GM12878 (cell line): ENCODE data around the gene BSPRY. TPM values are rescaled to one million over a fixed set of nuclear protein-coding genes. Genes with fewer than 3 reads are reported as not detected.

Source experiments
- ATF3 ChIP-seq: IDR thresholded peaks from 2 replicates; pipeline ENCODE4 v1.6.1; 2011; ENCODE audit warnings: low read depth, mild to moderate bottlenecking, low read length, moderate library complexity, borderline replicate concordance; ENCODE audit errors: extremely low read depth
- CBX3 ChIP-seq: fragments of 200-600 bp; sonication (generic); IDR thresholded peaks from 2 replicates; pipeline ENCODE4 v1.6.1; 2016; ENCODE audit warnings: low read depth, borderline replicate concordance
- EGR1 ChIP-seq, 2 experiments: IDR thresholded peaks; 1 replicate in 1 of 2; 2 replicates in 1 of 2; pipeline ENCODE4 v1.6.1; 2011 to 2012; ENCODE audit warnings: low read depth in 2 of 2, low read length in 2 of 2, borderline replicate concordance in 1 of 2, mild to moderate bottlenecking in 1 of 2, moderate library complexity in 1 of 2
- EP300 ChIP-seq, 2 experiments: fragments of 150-350 bp in 1 of 2; IDR thresholded peaks; 2 replicates each; pipeline ENCODE4 v1.6.1; 2011 to 2012; ENCODE audit warnings: low read depth in 2 of 2, low read length in 2 of 2, borderline replicate concordance in 1 of 2, improper control_type of control experiment in 1 of 2, inconsistent platforms in 1 of 2; ENCODE audit not compliant: control insufficient read depth in 1 of 2
- HSF1 ChIP-seq: fragments of 150-350 bp; IDR thresholded peaks from 2 replicates; pipeline ENCODE4 v1.6.1; 2014; ENCODE audit warnings: mild to moderate bottlenecking, low read depth, low read length
- IKZF1 ChIP-seq: fragments of 450-650 bp; conservative IDR thresholded peaks from 2 replicates; pipeline ENCODE4 v1.6.1; 2017; ENCODE audit warnings: antibody characterized with exemption, mild to moderate bottlenecking
- IRF3 ChIP-seq: fragments of 450-650 bp; IDR thresholded peaks from 2 replicates; pipeline ENCODE4 v1.6.1; 2014; ENCODE audit warnings: mild to moderate bottlenecking
- MAX ChIP-seq: IDR thresholded peaks from 2 replicates; pipeline ENCODE4 v1.6.1; 2012; ENCODE audit warnings: low read depth, low read length, improper control_type of control experiment
- MYB ChIP-seq: fragments of 150-350 bp; IDR thresholded peaks from 2 replicates; pipeline ENCODE4 v1.6.1; 2014; ENCODE audit warnings: mild to moderate bottlenecking, low read depth, low read length, borderline replicate concordance
- NR2C2 ChIP-seq: IDR thresholded peaks from 2 replicates; pipeline ENCODE4 v1.6.1; 2011; ENCODE audit warnings: borderline replicate concordance, low read depth; ENCODE audit not compliant: control insufficient read depth, insufficient read length
- PBX3 ChIP-seq: IDR thresholded peaks from 2 replicates; pipeline ENCODE4 v1.6.1; 2011; ENCODE audit warnings: mild to moderate bottlenecking, low read depth, low read length, moderate library complexity; ENCODE audit not compliant: insufficient replicate concordance
- RELB ChIP-seq: fragments of 450-650 bp; IDR thresholded peaks from 2 replicates; pipeline ENCODE4 v1.6.1; 2017; ENCODE audit warnings: low read depth, mild to moderate bottlenecking, moderate library complexity
- SMARCA5 ChIP-seq: fragments of 450-650 bp; IDR thresholded peaks from 2 replicates; pipeline ENCODE4 v1.6.1; 2017; ENCODE audit warnings: mild to moderate bottlenecking
- SP1 ChIP-seq: IDR thresholded peaks from one replicate; pipeline ENCODE4 v1.6.1; 2011; ENCODE audit warnings: low read depth, low read length
- SRF ChIP-seq, 2 experiments: IDR thresholded peaks; 2 replicates each; pipeline ENCODE4 v1.6.1; 2011; ENCODE audit warnings: low read depth in 2 of 2, low read length in 2 of 2, mild to moderate bottlenecking in 1 of 2, moderate library complexity in 1 of 2
- SUZ12 ChIP-seq: fragments of 200-600 bp; sonication (generic); IDR thresholded peaks from one replicate; pipeline ENCODE4 v1.6.1; 2018; ENCODE audit warnings: antibody characterized with exemption, mild to moderate bottlenecking; ENCODE audit not compliant: unreplicated experiment
- ZBTB4 ChIP-seq: fragments of 450-650 bp; formaldehyde crosslinking; IDR thresholded peaks from 2 replicates; pipeline ENCODE4 v1.4.0; 2022; ENCODE audit warnings: mild to moderate bottlenecking, moderate library complexity
- ZNF217 ChIP-seq: fragments of 450-650 bp; IDR thresholded peaks from 2 replicates; pipeline ENCODE4 v1.6.1; 2017; ENCODE audit warnings: antibody characterized with exemption, mild to moderate bottlenecking
- ZNF622 ChIP-seq: fragments of 450-650 bp; IDR thresholded peaks from 2 replicates; pipeline ENCODE4 v1.6.1; 2017; ENCODE audit warnings: mild to moderate bottlenecking, inconsistent platforms
- polyA plus RNA-seq, 11 experiments: library from polyadenylated mRNA; depleted of rRNA in 4 of 11; unstranded in 6 of 11; stranded (reverse) in 5 of 11; fragments of >200 nt; fragmentation: Nextera tagmentation in 4 of 11; fragmentation: Illumina TruSeq in 1 of 11; extraction: Ambion mirVana in 4 of 11; extraction: Trizol in 1 of 11; gene quantifications; 1 replicate in 1 of 11; 2 replicates in 10 of 11; pipeline versions ENCODE4 v1.2.1 to v1.2.3, GENCODE V29; 2011 to 2016; ENCODE audit warnings: inconsistent platforms in 2 of 11, missing spikeins in 2 of 11, low read depth in 1 of 11
- total RNA-seq, 4 experiments: library from RNA; depleted of rRNA in 3 of 4; stranded (reverse); fragments of >200 nt in 3 of 4; fragmentation: Illumina TruSeq in 1 of 4; extraction: Trizol in 1 of 4; gene quantifications; 2 replicates each; pipeline versions ENCODE4 v1.2.1 to v1.2.3, GENCODE V29; 2013 to 2021

BSPRY gene
- total and polyA plus RNA-seq, 10 of the 15 experiments (the other 5 are each of a cell fraction or from before 2014, with no cell fraction given), result 0.45 to 6.3 (median 4.1) TPM

GRCh38 chr9:113410207-113410864 lies 61.0 kb downstream of the BSPRY start, which contains the start of the genes C9orf43 and POLE3 (continued):
- TF ChIP-seq HSF1, result 0 out of 2 replicates have a peak, but pooled peaks have one; percentile 28
- peak; percentile 99 for TF ChIP-seq RELB
- TF ChIP-seq ZNF622, result no peak
- 0 out of 2 replicates have a peak, but pooled peaks have one; percentile 38 for TF ChIP-seq SMARCA5
- peak; percentile 87 for TF ChIP-seq IKZF1
- no peak for TF ChIP-seq CBX3
- TF ChIP-seq EP300 (IDR thresholded peaks at IDR 0.05; ENCODE audit: borderline replicate concordance in 1 of 2, control insufficient read depth in 1 of 2, low read depth in 2 of 2, low read length in 2 of 2), result 0 out of 4 replicates have a peak, but pooled peaks of 1 of the 2 experiments have one; percentile 15
- peak; percentile 67; the same call in 1 of the 2 replicates for TF ChIP-seq ATF3
- TF ChIP-seq EGR1 (IDR thresholded peaks at IDR 0.05; ENCODE audit: borderline replicate concordance in 1 of 2, low read depth in 2 of 2, low read length in 2 of 2), result peak in 1 of 2 experiments; percentile 89; a peak in 2 of 3 replicates
- TF ChIP-seq SP1, result peak; percentile 71
- TF ChIP-seq NR2C2, result no peak
- no peak for TF ChIP-seq IRF3
- peak; percentile 90 for TF ChIP-seq MAX
- peak; percentile 78; the same call in 1 of the 2 replicates for TF ChIP-seq MYB
- TF ChIP-seq ZBTB4 (CRISPR knock-in tag), result no peak
- TF ChIP-seq ZNF217, result no peak
- no peak for TF ChIP-seq SUZ12
- no peak for TF ChIP-seq SRF (IDR thresholded peaks at IDR 0.05; ENCODE audit: low read depth in 2 of 2, low read length in 2 of 2)
- no peak for TF ChIP-seq PBX3
